NCI-H2227 treated with DMSO at 0.1 percent for 48 hours (cell line): Measurements from ENCODE around the gene TSEN2.
"Not testable (repeated sequence)": the region's sequence is repeated elsewhere in the genome, so short reads cannot be mapped to it uniquely, and the experiment has no call there.

ENCODE experiments used
- DNase-seq: peaks from one replicate; lab custom pipeline; 2025; lab: John Stamatoyannopoulos, UW

Gene TSEN2

GRCh38 chr3:12484198-12484982 lies at the start of gene TSEN2:
TSEN2 (plus strand) TSS chr3:12484480; CDS start chr3:12489801, 5,321 bp downstream.
- DNase-seq, result peak; percentile 89

- no peak for DNase-seq
Measured at GRCh38 chr3:12436514-12437220, 47.6 kb upstream of the TSEN2 start.

- DNase-seq, result no peak
Measured at GRCh38 chr3:12437221-12437605, 47.1 kb upstream of the TSEN2 start.

GRCh38 chr3:12437861-12438260 lies 46.4 kb upstream of the TSEN2 start:
- DNase-seq, result no peak

GRCh38 chr3:12438318-12438717 lies 46.0 kb upstream of the TSEN2 start:
- no peak for DNase-seq

- DNase-seq, result no peak
Measured at GRCh38 chr3:12439161-12439940, 44.9 kb upstream of the TSEN2 start.

- DNase-seq, result no peak
Measured at GRCh38 chr3:12440927-12441714, 43.2 kb upstream of the TSEN2 start.

GRCh38 chr3:12442654-12443501 lies 41.4 kb upstream of the TSEN2 start:
- DNase-seq, result no peak

GRCh38 chr3:12443781-12444522 lies 40.3 kb upstream of the TSEN2 start:
- no peak for DNase-seq

- no peak for DNase-seq
Measured at GRCh38 chr3:12444582-12445471, 39.5 kb upstream of the TSEN2 start.

GRCh38 chr3:12445523-12446240 lies 38.6 kb upstream of the TSEN2 start:
- DNase-seq, result no peak

GRCh38 chr3:12446298-12446697 lies 38.0 kb upstream of the TSEN2 start:
- DNase-seq, result no peak

GRCh38 chr3:12447075-12447474 lies 37.2 kb upstream of the TSEN2 start:
- DNase-seq, result no peak

- not testable (repeated sequence) for DNase-seq
Measured at GRCh38 chr3:12448404-12449202, 35.7 kb upstream of the TSEN2 start.

GRCh38 chr3:12449889-12450682 lies 34.2 kb upstream of the TSEN2 start:
- no peak for DNase-seq

GRCh38 chr3:12451481-12451880 lies 32.8 kb upstream of the TSEN2 start:
- DNase-seq, result no peak

- DNase-seq, result no peak
Measured at GRCh38 chr3:12451960-12452359, 32.3 kb upstream of the TSEN2 start.
